HG02610 (cell line): ENCODE measurements around the gene LSR.
"Not testable (repeated sequence)": the region's sequence is repeated elsewhere in the genome, so short reads cannot be mapped to it uniquely, and the experiment has no call there.

Source experiments
- ATAC-seq: cut with Tn5 transposase; IDR thresholded peaks from one replicate; pipeline ENCODE4 v1.9.1; 2021; ENCODE audit warnings: mild to moderate bottlenecking, moderate library complexity; ENCODE audit not compliant: unreplicated experiment

LSR gene

DNA sequence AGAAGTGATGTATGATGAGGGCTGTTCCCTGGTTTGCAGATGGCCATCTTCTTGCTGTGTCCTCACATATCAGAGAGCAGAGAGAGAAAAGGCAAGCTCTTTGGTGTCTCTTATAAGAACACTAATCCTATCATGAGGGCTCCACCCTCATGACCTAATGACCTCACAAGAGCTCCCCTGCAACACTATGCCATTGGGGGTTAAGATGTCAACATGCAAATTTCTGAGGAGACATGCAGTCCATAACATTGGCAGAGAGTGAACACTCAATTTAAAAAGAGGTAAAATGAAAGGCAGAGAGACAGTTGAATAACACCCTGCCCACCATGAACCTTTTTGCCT, 31.2 kb upstream of the LSR start:
- no peak for ATAC-seq

- ATAC-seq: no peak
Observed at GRCh38 chr19:35219008-35219407, 29.8 kb upstream of the LSR start.

- ATAC-seq: no peak
Observed at GRCh38 chr19:35220315-35220921, 28.4 kb upstream of the LSR start.

GRCh38 chr19:35220973-35221590, 27.7 kb upstream of the LSR start:
- ATAC-seq: not testable (repeated sequence)

GRCh38 chr19:35222373-35223015, 26.3 kb upstream of the LSR start:
- ATAC-seq: no peak

- no peak for ATAC-seq
Observed at GRCh38 chr19:35223084-35223790, 25.6 kb upstream of the LSR start.

GRCh38 chr19:35223862-35224505, 24.8 kb upstream of the LSR start:
- ATAC-seq: no peak

GRCh38 chr19:35224681-35225571, 23.9 kb upstream of the LSR start:
- ATAC-seq: no peak

GRCh38 chr19:35225951-35226350, 22.9 kb upstream of the LSR start:
- ATAC-seq: no peak

DNA sequence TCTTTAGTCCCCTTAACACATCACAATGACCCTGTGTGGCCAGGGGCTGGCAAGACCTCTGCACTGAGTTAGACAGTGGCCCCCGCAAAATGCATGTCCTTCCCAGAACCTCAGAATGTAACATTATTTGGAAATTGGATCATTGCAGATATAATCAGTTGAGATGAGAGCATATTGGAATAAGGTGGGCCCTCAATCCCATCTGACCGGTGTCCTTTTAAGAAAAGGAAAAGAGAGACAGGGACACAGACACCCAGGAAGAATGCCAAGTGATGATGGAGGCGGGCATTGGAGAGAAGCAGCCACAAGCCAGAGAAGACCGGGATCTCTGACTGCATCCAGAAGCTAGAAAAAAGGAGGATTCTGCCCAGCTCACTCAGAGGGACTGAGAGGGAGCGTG, 22.1 kb upstream of the LSR start:
- no peak for ATAC-seq

DNA sequence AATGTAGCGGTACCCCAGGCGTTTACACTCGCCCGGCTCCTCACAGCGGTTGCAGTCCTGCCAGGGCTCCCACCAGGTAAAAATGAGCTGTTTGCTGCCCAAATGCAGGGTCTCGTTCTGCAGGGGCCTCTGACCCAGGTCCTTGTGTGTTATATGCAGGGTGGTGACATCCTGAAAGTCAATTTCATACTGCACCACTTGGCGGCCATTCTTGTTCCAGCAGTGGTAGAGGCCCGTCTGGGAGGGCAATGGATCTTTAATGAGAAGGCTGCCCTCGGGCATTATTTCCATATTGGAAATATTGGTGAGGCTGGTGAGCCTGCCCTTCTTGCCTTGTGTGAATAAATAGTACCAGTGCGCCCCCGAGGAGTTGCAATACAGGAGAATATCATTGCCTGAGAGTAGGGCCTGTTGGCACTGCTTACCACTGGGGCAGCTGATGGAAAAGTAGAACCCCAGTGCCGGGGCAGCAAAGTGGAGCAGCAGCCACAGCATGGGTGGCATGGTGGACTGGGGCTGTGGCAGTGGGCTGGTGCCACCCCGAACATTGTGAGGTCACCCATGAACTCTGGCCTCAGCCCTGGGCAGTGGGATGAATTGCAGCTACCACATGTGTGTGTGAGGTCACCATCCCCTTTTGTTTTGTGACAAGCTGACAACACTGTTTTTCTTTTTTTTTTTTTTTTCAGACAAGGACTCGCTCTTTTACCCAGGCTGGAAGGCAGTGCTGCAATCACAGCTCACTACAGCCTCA, 20.4 kb upstream of the LSR start, which contains the start of gene FAM187B:
TSS of gene FAM187B (minus strand) at position 563 of the 754 bp plus-strand sequence. CDS start at position 504, 59 bp downstream.
- ATAC-seq: no peak

DNA sequence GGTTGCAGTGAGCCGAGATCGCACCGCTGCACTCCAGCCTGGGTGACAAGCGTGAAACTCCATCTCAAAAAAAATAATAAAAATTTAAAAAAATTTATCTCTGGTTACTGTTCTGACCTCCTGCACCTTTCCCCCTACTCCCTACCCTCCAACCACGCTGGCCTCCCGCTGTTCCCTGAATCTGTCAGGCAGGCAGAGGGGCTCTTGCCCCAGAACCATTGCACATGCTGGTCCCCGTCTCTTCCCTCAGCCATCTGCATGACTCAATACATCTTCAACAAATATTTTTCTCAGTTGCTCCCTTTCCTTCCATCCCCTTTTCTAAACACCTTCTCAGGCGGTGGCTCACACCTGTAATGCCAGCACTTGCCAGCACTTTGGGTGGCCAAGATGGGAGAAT, 19.2 kb upstream of the LSR start:
- ATAC-seq: no peak

GRCh38 chr19:35231956-35232645, 16.7 kb upstream of the LSR start:
- ATAC-seq: no peak

GRCh38 chr19:35232912-35233311, 15.9 kb upstream of the LSR start:
- ATAC-seq: no peak

- no peak for ATAC-seq
Observed at GRCh38 chr19:35236638-35237400, 12.0 kb upstream of the LSR start.

GRCh38 chr19:35239597-35239996, 9.2 kb upstream of the LSR start:
- not testable (repeated sequence) for ATAC-seq

DNA sequence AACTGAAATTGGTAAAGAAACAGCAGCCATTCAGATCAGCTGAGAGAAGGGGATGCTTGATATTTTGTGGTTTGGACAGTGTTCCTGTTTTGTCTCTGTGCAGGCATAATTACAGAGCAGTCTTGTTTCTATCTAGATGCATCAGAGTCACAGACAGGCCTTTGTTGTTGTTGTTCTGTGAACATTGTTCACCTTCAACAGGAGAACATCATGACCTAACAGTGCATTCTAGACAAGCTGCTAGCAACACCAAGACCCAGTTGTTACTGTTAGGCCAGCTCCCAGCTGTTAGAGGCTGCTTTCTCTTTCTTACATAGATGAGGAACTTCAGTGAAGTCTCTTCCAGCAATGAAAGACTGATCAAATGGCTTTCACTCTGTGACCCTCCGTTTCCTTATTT, 8.5 kb upstream of the LSR start:
- no peak for ATAC-seq

DNA sequence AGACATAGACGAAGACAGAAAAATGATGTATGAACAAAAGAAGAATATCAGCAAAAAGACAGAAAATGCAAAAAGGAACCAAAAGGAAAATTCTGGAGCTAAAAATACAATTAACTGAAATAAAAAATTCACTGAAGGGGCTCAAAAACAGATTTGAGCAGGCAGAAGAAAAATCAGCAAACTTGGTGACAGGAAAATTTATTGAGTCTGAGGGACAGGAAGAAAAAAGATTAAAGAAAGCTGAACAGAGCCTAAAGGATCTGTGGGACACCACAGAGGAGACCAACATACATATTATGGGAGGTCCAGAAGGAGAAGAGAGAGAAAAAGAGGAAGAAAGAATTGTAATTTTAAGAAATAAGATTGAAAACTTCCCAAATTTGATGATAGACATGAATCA, 7.4 kb upstream of the LSR start:
- ATAC-seq: no peak
